ENCODE results near the gene ATP13A1. TPM values are rescaled to one million over a fixed set of nuclear protein-coding genes. Genes with fewer than 3 reads are reported as not detected.
A peak's percentile ranks its signal among the peaks of the same experiment; 100 is the strongest.
"Not testable (repeated sequence)": the region's sequence is repeated elsewhere in the genome, so short reads cannot be mapped to it uniquely, and the experiment has no call there.

ATP13A1 gene
- 100 to 1,000 TPM; 223 to 465 (median 285) TPM for total RNA-seq

- Histone ChIP-seq H3K27ac (peak within 1 kb of the TSS; percentile 94 to 96 (median 96)), H3K4me3 (peak within 1 kb of the TSS; percentile 76 to 93 (median 86)), H3K36me3 (peaks cover 0 to 20% (median 0%) of the 10 kb centered on the region in 3 donors), H3K27me3 (no peaks in the 10 kb centered on the region), H3K4me1 (peaks cover 0 to 22% (median 12%) of the 10 kb centered on the region in 4 donors), H3K9me3 (no peaks in the 10 kb centered on the region)
- DNase-seq: peak; percentile 95 to 98 (median 96)
- TF ChIP-seq POLR2A (IDR thresholded peaks at IDR 0.05) (peak; percentile 55 to 80), CTCF (IDR thresholded peaks at IDR 0.05) (peak in 3 of 6 experiments; percentile 44 to 53 (median 46))
These were observed at the start of gene ATP13A1 for GRCh38 chr19:19663256-19664120. Gene ATP13A1 (minus strand): TSS chr19:19663676. CDS start chr19:19663666, 10 bp downstream.

- TF ChIP-seq POLR2A (IDR thresholded peaks at IDR 0.05) (no peak), CTCF (IDR thresholded peaks at IDR 0.05) (no peak)
- Histone ChIP-seq H3K27ac (no peak overlapping the region), H3K4me1 (no peaks in the 10 kb centered on the region), H3K27me3 (no peaks in the 10 kb centered on the region), H3K9me3 (peaks cover 0 to 100% (median 61%) of the 10 kb centered on the region in 4 donors), H3K4me3 (no peak overlapping the region), H3K36me3 (peaks cover 5 to 51% (median 8%) of the 10 kb centered on the region in 3 donors)
- no peak for DNase-seq
These were observed 48.7 kb upstream of the ATP13A1 start for GRCh38 chr19:19711934-19712828.

- DNase-seq: no peak
- Histone ChIP-seq H3K36me3 (peaks cover 5 to 44% (median 8%) of the 10 kb centered on the region in 3 donors), H3K27me3 (no peaks in the 10 kb centered on the region), H3K27ac (no peak overlapping the region), H3K9me3 (peaks cover 0 to 100% (median 62%) of the 10 kb centered on the region in 4 donors), H3K4me3 (no peak overlapping the region), H3K4me1 (no peaks in the 10 kb centered on the region)
- no peak for TF ChIP-seq POLR2A (IDR thresholded peaks at IDR 0.05)
- no peak for TF ChIP-seq CTCF (IDR thresholded peaks at IDR 0.05)
These were observed 47.9 kb upstream of the ATP13A1 start for GRCh38 chr19:19711306-19711933.

GRCh38 chr19:19710506-19710905 is 47.0 kb upstream of the ATP13A1 start:
- H3K27ac ChIP-seq: no peak overlapping the region
- peaks cover 5 to 41% (median 8%) of the 10 kb centered on the region in 3 donors for H3K36me3 ChIP-seq
- H3K4me1 ChIP-seq: no peaks in the 10 kb centered on the region
- DNase-seq: no peak
- H3K4me3 ChIP-seq: no peak overlapping the region
- no peaks in the 10 kb centered on the region for H3K27me3 ChIP-seq
- H3K9me3 ChIP-seq: peaks cover 0 to 98% (median 55%) of the 10 kb centered on the region in 4 donors
- TF ChIP-seq POLR2A (IDR thresholded peaks at IDR 0.05) (no peak), CTCF (IDR thresholded peaks at IDR 0.05) (no peak)

- no peaks in the 10 kb centered on the region for H3K27me3 ChIP-seq
- no peak overlapping the region for H3K27ac ChIP-seq
- DNase-seq: no peak
- no peaks in the 10 kb centered on the region for H3K4me1 ChIP-seq
- H3K9me3 ChIP-seq: peaks cover 0 to 80% (median 16%) of the 10 kb centered on the region in 4 donors
- TF ChIP-seq POLR2A (IDR thresholded peaks at IDR 0.05): no peak
- no peak for TF ChIP-seq CTCF (IDR thresholded peaks at IDR 0.05)
- H3K36me3 ChIP-seq: peaks cover 0 to 5% (median 0%) of the 10 kb centered on the region in 3 donors
- H3K4me3 ChIP-seq: no peak overlapping the region
These were observed 41.4 kb upstream of the ATP13A1 start for GRCh38 chr19:19704836-19705235.

GRCh38 chr19:19700493-19700892 is 37.0 kb upstream of the ATP13A1 start:
- H3K4me3 ChIP-seq, DNase-seq, H3K4me1 ChIP-seq, H3K27ac ChIP-seq, H3K36me3 ChIP-seq, H3K27me3 ChIP-seq: not testable (repeated sequence)
- H3K9me3 ChIP-seq: peaks cover 0 to 42% (median 0%) of the 10 kb centered on the region in 4 donors

All from Peyer's patch (tissue), 4 donors.